Small intestine (tissue), 7 donors: ENCODE measurements around the gene NAALAD2. TPM values are rescaled to one million over a fixed set of nuclear protein-coding genes. Genes with fewer than 3 reads are reported as not detected.
"Not testable (repeated sequence)": the region's sequence is repeated elsewhere in the genome, so short reads cannot be mapped to it uniquely, and the experiment has no call there.

Experiments used
- DNase-seq, 2 donors: peaks; one replicate each; pipeline versions ENCODE4 v3.0.0 to v3.0.0-alpha.2; 2013
- FAIRE-seq: peaks from 2 replicates; lab custom pipeline; 2012; peaks lifted over from hg19 to GRCh38; lab: Jason Lieb, UNC
- H3K27ac ChIP-seq, 3 donors: one replicate each; pipeline ENCODE4 v1.5.1; 2013; ENCODE audit warnings: low read length in 2 of 3, mild to moderate bottlenecking in 2 of 3, control low read depth in 1 of 3, inconsistent platforms in 1 of 3, low read depth in 1 of 3, moderate library complexity in 1 of 3
- H3K27me3 ChIP-seq, 3 donors: one replicate each; pipeline ENCODE4 v1.6.1; 2013; ENCODE audit warnings: low read length in 3 of 3, inconsistent platforms in 1 of 3; ENCODE audit not compliant: control insufficient read depth in 3 of 3, insufficient read depth in 3 of 3
- H3K36me3 ChIP-seq, 3 donors: one replicate each; pipeline ENCODE4 v1.6.1; 2013; ENCODE audit warnings: low read length in 3 of 3, inconsistent platforms in 1 of 3, low read depth in 1 of 3, mild to moderate bottlenecking in 1 of 3, moderate library complexity in 1 of 3; ENCODE audit not compliant: control insufficient read depth in 3 of 3, insufficient read depth in 2 of 3
- H3K4me1 ChIP-seq, 3 donors: one replicate each; pipeline ENCODE4 v1.6.1; 2013; ENCODE audit warnings: low read length in 2 of 3, inconsistent platforms in 1 of 3, low read depth in 1 of 3, mild to moderate bottlenecking in 1 of 3, moderate library complexity in 1 of 3; ENCODE audit not compliant: control insufficient read depth in 3 of 3, insufficient read depth in 2 of 3
- H3K4me3 ChIP-seq, 3 donors: one replicate each; pipeline ENCODE4 v1.5.1; 2013; ENCODE audit warnings: low read length in 3 of 3, control low read depth in 1 of 3, inconsistent platforms in 1 of 3, low read depth in 1 of 3, mild to moderate bottlenecking in 1 of 3, moderate library complexity in 1 of 3
- H3K9me3 ChIP-seq, 2 donors: one replicate each; pipeline ENCODE4 v1.6.1; 2013; ENCODE audit warnings: low read depth in 1 of 2, low read length in 1 of 2; ENCODE audit not compliant: control insufficient read depth in 2 of 2, insufficient read depth in 1 of 2
- WGBS, 3 donors: extraction: QIAGEN DNeasy Blood & Tissue Kit; methylation state at CpG; one replicate each; pipeline ENCODE4 v1.1.7; 2013; 5-methylcytosine and 5-hydroxymethylcytosine counted together
- polyA plus RNA-seq, 4 donors: library from polyadenylated mRNA; stranded (reverse) in 3 of 4; unstranded in 1 of 4; fragments of 200-250 nt in 3 of 4; fragments of 120-200 nt in 1 of 4; gene quantifications; one replicate each; pipeline versions ENCODE4 v1.2.1 to v1.2.3, GENCODE V29; 2013
- donor health status: healthy with polysubstance abuse.
- donor health status: control.
- donor health status: control.
- donor health status: Bipolar disorder and iron deficiency.
- donor health status: healthy.

Gene NAALAD2
- polyA plus RNA-seq, 4 donors: 0.39 to 5.5 TPM; not detected in 2

DNA sequence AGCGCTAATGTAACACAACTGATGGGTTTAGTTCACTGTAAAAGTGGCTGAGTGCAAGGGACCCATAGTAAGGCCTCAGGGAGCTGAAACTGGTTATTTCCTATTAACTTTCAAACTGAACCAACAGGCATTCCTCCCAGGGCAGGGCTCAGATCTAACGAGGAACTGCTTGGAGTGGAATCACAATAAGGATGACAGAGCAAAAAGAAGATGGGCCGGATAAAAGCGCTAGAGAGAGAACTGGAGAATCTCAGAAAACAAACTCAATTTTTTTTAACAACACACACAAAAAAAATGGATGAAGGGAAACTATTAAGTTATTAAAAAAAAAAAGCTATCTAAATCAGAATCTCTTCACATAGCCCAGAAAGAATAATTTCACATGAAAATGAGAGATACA lies 102.5 kb downstream of the NAALAD2 start:
- Histone ChIP-seq H3K27ac (no peak overlapping the region), H3K4me3 (no peak overlapping the region), H3K27me3 (peaks cover 0 to 2% (median 0%) of the 10 kb centered on the region in 3 donors), H3K9me3 (no peaks in the 10 kb centered on the region), H3K36me3 (no peaks in the 10 kb centered on the region), H3K4me1 (peaks cover 0 to 15% (median 6%) of the 10 kb centered on the region in 3 donors)
- 83 to 87% (median 85%) methylated on average over 4 of the region's 4 CpGs for WGBS, 3 donors
- DNase-seq: no peak
- no peak for FAIRE-seq

DNA sequence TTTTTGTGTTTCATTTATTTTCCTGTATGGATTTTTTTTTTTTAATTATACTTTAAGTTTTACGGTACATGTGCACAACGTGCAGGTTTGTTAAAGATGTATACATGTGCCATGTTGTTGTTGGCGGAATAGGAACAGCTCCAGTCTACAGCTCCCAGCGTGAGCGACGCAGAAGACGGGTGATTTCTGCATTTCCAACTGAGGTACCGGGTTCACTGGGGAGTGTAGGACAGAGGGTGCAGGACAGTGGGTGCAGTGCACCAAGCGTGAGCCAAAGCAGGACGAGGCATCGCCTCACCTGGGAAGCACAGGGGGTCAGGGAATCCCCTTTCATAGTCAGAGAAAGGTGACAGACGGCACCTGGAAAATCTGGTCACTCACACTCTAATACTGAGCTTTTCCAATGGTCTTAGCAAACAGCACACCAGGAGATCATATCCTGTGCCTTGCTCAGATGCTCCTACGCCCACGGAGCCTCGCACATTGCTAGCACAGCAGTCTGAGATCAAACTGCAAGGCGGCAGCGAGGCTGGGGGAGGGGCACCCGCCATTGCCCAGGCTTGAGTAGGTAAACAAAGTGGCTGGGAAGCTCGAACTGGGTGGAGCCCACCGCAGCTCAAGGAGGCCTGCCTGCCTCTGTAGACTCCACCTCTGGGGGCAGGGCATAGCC lies 105.6 kb downstream of the NAALAD2 start:
- WGBS, 3 donors: 78 to 81% (median 79%) methylated on average over 18 to 19 of the region's 20 CpGs
- H3K4me1 ChIP-seq, H3K9me3 ChIP-seq, H3K27me3 ChIP-seq, H3K36me3 ChIP-seq, FAIRE-seq, H3K27ac ChIP-seq, DNase-seq, H3K4me3 ChIP-seq: not testable (repeated sequence)

- WGBS, 3 donors: 78 to 89% (median 86%) methylated on average over 3 to 4 of the region's 4 CpGs
Observed at GRCh38 chr11:90241414-90241813, 107.0 kb downstream of the NAALAD2 start.

More at GRCh38 chr11:90241414-90241813, 107.0 kb downstream of the NAALAD2 start:
- Histone ChIP-seq H3K9me3 (no peaks in the 10 kb centered on the region), H3K27me3 (no peaks in the 10 kb centered on the region), H3K4me3 (no peak overlapping the region), H3K27ac (no peak overlapping the region), H3K4me1 (no peaks in the 10 kb centered on the region), H3K36me3 (no peaks in the 10 kb centered on the region)
- DNase-seq (no peak), FAIRE-seq (no peak)

Other genes with a start within 250 kb of the NAALAD2 start
- not detected for gene TRIM49D1, start 212.4 kb upstream of the NAALAD2 start, polyA plus RNA-seq
- gene TRIM49D2, start 210.6 kb upstream of the NAALAD2 start, polyA plus RNA-seq: not detected
- not detected for gene TRIM64, start 168.6 kb upstream of the NAALAD2 start, polyA plus RNA-seq
- not detected for gene TRIM49C, start 103.6 kb upstream of the NAALAD2 start, polyA plus RNA-seq
- gene UBTFL1, start 48.7 kb upstream of the NAALAD2 start, polyA plus RNA-seq: not detected
- gene CHORDC1, start 88.4 kb downstream of the NAALAD2 start, polyA plus RNA-seq: 10 to 100 TPM; 10.5 to 41.8 (median 13.6) TPM